Measurements from ENCODE around the gene TTC17. TPM values are rescaled to one million over a fixed set of nuclear protein-coding genes. Genes with fewer than 3 reads are reported as not detected.

TTC17 gene
- total RNA-seq, 4 donors from 2014 or later, result 46.9 to 130 (median 78.1) TPM

DNA sequence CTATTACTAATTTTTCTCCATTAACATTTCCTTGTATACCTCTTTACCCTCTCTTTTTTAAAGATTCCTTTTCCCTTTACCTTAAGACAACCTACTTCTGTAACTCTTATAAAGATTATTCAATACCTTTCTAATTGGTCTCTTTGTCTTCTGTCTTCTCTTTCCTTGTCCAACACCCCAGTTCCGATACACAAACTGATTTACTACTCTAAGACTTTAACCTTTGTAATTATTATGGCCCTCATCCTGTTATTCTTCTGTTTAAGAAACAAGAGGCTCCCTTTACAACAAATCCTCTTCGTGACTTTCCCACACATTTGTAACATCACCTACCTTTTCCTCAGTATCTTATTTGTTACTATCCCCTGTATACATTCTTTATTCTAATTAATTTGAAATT is 81.8 kb downstream of the TTC17 start:
- no peaks in the 10 kb centered on the region for H3K9me3 ChIP-seq
- H3K4me1 ChIP-seq, result no peaks in the 10 kb centered on the region
- H3K27ac ChIP-seq, result no peak overlapping the region
- 92 to 94% methylated on average over 2 of the region's 2 CpGs for WGBS, 2 donors (ENCODE audit: low coverage in 1 of 2)
- no peaks in the 10 kb centered on the region for H3K27me3 ChIP-seq
- H3K4me3 ChIP-seq, result no peak overlapping the region
- H3K36me3 ChIP-seq, result peaks cover 0 to 99% of the 10 kb centered on the region in 2 donors
- no peak for ATAC-seq
- TF ChIP-seq, protein P1, sequence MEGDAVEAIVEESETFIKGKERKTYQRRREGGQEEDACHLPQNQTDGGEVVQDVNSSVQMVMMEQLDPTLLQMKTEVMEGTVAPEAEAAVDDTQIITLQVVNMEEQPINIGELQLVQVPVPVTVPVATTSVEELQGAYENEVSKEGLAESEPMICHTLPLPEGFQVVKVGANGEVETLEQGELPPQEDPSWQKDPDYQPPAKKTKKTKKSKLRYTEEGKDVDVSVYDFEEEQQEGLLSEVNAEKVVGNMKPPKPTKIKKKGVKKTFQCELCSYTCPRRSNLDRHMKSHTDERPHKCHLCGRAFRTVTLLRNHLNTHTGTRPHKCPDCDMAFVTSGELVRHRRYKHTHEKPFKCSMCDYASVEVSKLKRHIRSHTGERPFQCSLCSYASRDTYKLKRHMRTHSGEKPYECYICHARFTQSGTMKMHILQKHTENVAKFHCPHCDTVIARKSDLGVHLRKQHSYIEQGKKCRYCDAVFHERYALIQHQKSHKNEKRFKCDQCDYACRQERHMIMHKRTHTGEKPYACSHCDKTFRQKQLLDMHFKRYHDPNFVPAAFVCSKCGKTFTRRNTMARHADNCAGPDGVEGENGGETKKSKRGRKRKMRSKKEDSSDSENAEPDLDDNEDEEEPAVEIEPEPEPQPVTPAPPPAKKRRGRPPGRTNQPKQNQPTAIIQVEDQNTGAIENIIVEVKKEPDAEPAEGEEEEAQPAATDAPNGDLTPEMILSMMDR (IDR thresholded peaks at IDR 0.05), result no peak
- TF ChIP-seq EP300 (IDR thresholded peaks at IDR 0.05), result no peak
- TF ChIP-seq POLR2A (IDR thresholded peaks at IDR 0.05), result no peak
- no peak for TF ChIP-seq POLR2AphosphoS5 (IDR thresholded peaks at IDR 0.05)

DNA sequence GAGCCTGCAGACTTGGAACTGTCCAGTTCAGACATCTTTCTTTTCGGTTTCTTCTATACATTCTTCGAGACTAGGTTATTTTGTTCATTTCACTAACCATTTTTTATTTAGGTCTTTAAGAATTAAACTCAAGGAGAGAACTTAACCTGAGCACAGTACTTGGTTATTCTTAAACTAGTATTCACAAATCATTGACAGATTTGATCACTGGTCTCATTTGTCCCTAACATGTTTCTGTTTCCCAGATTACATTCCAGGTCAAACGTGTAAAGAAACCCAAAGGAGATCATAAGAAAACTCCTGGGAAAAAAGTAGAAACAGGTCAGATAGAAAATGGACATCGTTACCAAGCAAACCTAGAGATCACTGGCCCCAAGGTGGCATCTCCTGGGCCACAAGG is 85.1 kb downstream of the TTC17 start:
- ATAC-seq, result no peak
- WGBS, 2 donors (ENCODE audit: low coverage in 1 of 2), result 89 to 100% methylated on average over 1 to 4 of the region's 4 CpGs
- peaks cover 0 to 100% of the 10 kb centered on the region in 2 donors for H3K36me3 ChIP-seq

DNA sequence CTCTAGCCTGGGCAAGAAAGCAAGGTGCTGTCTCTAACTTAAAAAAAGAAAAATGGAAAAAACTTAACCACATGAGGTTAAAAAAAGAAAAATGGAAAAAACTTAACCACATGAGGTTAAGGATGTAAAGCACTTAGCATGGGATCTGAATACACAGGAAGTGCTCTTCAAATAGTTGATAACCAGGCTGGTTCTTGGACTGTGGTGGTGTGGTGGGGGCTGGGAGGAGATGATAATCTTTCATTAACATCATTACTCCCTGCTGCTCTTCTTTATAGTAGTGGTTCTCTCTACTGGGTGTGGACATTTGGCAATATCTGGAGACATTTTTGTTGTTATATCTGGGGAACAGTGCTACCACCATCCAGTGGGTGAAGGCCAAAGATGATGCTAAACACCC is 88.4 kb downstream of the TTC17 start:
- Histone ChIP-seq H3K27me3 (no peaks in the 10 kb centered on the region), H3K27ac (no peak overlapping the region), H3K9me3 (no peaks in the 10 kb centered on the region), H3K4me3 (no peak overlapping the region), H3K36me3 (peaks cover 8 to 100% of the 10 kb centered on the region in 2 donors), H3K4me1 (no peaks in the 10 kb centered on the region)
- ATAC-seq, result no peak
- TF ChIP-seq EP300 (IDR thresholded peaks at IDR 0.05) (no peak), POLR2A (IDR thresholded peaks at IDR 0.05) (no peak), POLR2AphosphoS5 (IDR thresholded peaks at IDR 0.05) (no peak)
- TF ChIP-seq, protein P1 (IDR thresholded peaks at IDR 0.05), result no peak

More for the DNA sequence above, 85.1 kb downstream of the TTC17 start:
- no peak overlapping the region for H3K4me3 ChIP-seq
- TF ChIP-seq, protein P1 (IDR thresholded peaks at IDR 0.05), result no peak
- TF ChIP-seq POLR2AphosphoS5 (IDR thresholded peaks at IDR 0.05), result no peak
- TF ChIP-seq POLR2A (IDR thresholded peaks at IDR 0.05), result no peak
- no peak for TF ChIP-seq EP300 (IDR thresholded peaks at IDR 0.05)
- H3K27ac ChIP-seq, result no peak overlapping the region
- H3K27me3 ChIP-seq, result no peaks in the 10 kb centered on the region
- no peaks in the 10 kb centered on the region for H3K4me1 ChIP-seq
- H3K9me3 ChIP-seq, result no peaks in the 10 kb centered on the region

DNA sequence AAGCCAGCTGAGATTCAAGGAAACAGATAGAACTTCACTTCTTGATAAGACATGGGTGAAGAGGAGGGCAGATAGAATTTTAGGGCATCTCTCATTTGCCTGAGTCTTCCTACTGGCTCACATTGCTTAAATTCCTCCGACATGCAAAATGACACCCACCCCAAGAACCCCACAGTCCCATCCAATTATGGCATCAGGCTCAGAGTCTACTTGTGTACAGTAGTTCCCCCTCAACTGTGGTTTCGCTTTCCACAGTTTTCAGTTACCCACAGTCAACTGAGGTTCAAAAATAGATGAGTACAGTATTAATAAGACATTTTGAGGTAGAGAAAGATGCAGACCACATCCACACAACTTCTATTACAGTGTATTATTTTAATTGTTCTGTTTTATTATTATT is 99.8 kb downstream of the TTC17 start:
- H3K27ac ChIP-seq, result no peak overlapping the region
- H3K9me3 ChIP-seq, result no peaks in the 10 kb centered on the region
- TF ChIP-seq EP300 (IDR thresholded peaks at IDR 0.05), result no peak
- TF ChIP-seq POLR2A (IDR thresholded peaks at IDR 0.05), result no peak
- no peak for TF ChIP-seq POLR2AphosphoS5 (IDR thresholded peaks at IDR 0.05)
- TF ChIP-seq, protein P1 (IDR thresholded peaks at IDR 0.05), result no peak
- no peak for ATAC-seq
- no peak overlapping the region for H3K4me3 ChIP-seq
- peaks cover 0 to 89% of the 10 kb centered on the region in 2 donors for H3K36me3 ChIP-seq
- H3K27me3 ChIP-seq, result no peaks in the 10 kb centered on the region
- WGBS, 2 donors (ENCODE audit: low coverage in 1 of 2), result 81 to 100% methylated on average over 1 to 2 of the region's 2 CpGs
- no peaks in the 10 kb centered on the region for H3K4me1 ChIP-seq

DNA sequence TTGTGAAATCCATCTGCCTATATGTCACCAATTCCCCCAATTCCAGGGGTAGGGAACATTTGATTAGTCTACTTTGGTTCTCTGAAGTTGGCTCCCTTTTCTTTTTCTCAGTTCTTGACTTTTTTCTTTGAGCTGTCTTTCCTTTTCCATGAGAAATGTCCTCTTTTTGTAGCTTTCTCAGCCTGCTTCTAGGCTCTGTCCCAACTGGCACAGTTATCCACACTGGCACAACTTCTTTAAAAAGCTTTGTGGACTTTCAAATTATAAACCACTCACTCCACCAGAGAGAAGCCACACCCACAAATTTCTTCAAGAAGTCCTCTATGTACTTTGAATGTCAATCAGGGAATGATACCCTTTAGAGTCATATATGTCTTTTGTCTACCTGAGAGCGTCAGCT is 100.5 kb downstream of the TTC17 start:
- Histone ChIP-seq H3K4me1 (no peaks in the 10 kb centered on the region), H3K27ac (no peak overlapping the region), H3K36me3 (peaks cover 0 to 87% of the 10 kb centered on the region in 2 donors), H3K27me3 (no peaks in the 10 kb centered on the region), H3K9me3 (no peaks in the 10 kb centered on the region), H3K4me3 (no peak overlapping the region)
- ATAC-seq, result no peak
- TF ChIP-seq EP300 (IDR thresholded peaks at IDR 0.05) (no peak), POLR2A (IDR thresholded peaks at IDR 0.05) (no peak), POLR2AphosphoS5 (IDR thresholded peaks at IDR 0.05) (no peak)
- TF ChIP-seq, protein P1 (IDR thresholded peaks at IDR 0.05), result no peak
- 86 to 100% methylated on average over 1 of the region's 1 CpG for WGBS, 2 donors (ENCODE audit: low coverage in 1 of 2)
